ENCODE results near the gene CPB2.

DNA sequence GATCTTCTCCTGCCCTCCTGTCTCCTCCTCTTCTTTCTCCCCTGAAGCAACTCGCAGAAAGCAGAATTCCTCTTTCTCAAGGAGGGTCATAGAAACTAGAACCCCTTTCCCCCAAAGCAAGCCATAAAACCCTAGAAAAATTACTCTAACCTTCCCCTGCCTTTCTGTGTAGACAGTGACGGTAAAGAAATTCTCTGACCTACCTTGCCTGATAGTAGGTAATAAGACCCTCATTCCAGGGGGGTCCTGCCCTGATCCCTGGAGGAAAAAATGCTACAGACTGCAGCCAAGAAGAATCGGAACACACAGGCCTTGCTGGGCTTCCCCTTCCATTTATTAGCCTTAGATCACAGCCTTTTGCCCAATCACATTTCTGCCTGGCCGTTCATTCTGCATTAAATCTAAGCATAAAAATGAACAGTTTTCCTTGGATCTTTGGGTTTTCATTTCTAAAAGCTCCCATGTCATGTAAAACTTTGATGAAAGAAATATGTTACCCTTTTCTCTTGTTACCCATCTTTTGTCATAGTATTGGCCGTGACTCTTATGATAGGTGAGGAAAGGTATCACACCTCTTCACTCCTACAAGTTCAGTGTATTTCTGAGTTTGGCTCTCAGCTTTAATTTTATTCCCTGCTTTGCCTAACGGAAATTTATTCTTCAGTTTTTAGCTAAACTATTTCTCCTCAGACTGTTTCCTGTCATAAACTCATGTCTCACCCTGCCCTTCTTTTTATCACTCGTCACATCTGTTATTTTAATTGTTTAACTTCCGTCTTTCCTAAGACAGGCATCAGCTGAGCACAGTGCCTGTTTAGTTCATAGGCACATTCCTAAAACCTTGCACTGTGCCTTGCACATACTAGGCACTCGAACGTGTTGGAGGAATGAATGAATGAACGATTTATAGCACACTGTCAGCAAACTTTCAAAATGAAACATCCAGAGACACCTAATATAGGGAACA, 20.4 kb upstream of the CPB2 start:
- TF ChIP-seq, protein P1, sequence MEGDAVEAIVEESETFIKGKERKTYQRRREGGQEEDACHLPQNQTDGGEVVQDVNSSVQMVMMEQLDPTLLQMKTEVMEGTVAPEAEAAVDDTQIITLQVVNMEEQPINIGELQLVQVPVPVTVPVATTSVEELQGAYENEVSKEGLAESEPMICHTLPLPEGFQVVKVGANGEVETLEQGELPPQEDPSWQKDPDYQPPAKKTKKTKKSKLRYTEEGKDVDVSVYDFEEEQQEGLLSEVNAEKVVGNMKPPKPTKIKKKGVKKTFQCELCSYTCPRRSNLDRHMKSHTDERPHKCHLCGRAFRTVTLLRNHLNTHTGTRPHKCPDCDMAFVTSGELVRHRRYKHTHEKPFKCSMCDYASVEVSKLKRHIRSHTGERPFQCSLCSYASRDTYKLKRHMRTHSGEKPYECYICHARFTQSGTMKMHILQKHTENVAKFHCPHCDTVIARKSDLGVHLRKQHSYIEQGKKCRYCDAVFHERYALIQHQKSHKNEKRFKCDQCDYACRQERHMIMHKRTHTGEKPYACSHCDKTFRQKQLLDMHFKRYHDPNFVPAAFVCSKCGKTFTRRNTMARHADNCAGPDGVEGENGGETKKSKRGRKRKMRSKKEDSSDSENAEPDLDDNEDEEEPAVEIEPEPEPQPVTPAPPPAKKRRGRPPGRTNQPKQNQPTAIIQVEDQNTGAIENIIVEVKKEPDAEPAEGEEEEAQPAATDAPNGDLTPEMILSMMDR (conservative IDR thresholded peaks at IDR 0.05; ENCODE audit: low read length) = no peak
- no peak for TF ChIP-seq EZH2phosphoT487 (IDR thresholded peaks at IDR 0.05; ENCODE audit: borderline replicate concordance)

Measured in Loucy (cell line).